GM21717 (cell line): ENCODE measurements around the gene SDR42E2.
A peak's percentile ranks its signal among the peaks of the same experiment; 100 is the strongest.
"Not testable (repeated sequence)": the region's sequence is repeated elsewhere in the genome, so short reads cannot be mapped to it uniquely, and the experiment has no call there.

Experiments
- ATAC-seq: cut with Tn5 transposase; IDR thresholded peaks from one replicate; pipeline ENCODE4 v1.9.1; 2021; ENCODE audit warnings: mild to moderate bottlenecking, moderate library complexity; ENCODE audit not compliant: unreplicated experiment

Gene SDR42E2

DNA sequence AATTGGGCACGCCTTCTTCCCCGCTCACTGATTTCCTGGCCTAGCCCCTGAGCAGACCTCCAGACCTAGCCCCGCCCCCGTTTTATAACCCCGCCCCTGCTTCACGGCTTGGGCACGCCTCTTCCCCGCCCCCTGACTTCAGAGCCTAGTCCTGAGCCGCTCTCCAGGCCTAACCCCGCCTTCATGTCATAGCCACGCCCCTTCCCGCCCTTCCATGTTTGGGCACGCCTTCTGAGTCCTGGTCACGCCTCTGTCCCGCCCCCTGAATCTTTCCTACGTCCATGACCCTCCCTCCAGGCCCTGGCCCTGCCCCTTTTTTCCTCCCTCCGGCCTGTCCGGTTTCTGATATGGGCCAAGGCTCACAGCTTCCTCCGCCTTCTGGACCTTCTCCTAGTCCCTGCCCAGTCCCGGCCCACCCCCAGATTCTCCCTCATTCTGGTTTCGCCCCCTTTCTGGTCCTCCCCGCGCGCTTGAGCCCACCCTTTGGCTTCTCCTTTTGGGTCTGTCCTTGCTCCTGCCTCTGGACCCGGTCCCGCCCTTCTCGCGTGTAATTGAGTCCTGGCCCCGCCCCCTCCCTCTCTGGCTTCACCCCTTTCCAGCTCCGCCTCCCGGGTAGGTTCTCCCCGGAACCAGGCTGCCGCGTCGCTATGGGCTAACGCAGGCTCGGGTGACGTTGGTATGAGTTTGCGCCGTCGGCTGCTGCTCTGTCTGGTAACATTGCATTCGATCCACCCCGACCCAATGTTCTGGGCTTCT, 28.6 kb downstream of the SDR42E2 start:
- ATAC-seq: peak; percentile 37

DNA sequence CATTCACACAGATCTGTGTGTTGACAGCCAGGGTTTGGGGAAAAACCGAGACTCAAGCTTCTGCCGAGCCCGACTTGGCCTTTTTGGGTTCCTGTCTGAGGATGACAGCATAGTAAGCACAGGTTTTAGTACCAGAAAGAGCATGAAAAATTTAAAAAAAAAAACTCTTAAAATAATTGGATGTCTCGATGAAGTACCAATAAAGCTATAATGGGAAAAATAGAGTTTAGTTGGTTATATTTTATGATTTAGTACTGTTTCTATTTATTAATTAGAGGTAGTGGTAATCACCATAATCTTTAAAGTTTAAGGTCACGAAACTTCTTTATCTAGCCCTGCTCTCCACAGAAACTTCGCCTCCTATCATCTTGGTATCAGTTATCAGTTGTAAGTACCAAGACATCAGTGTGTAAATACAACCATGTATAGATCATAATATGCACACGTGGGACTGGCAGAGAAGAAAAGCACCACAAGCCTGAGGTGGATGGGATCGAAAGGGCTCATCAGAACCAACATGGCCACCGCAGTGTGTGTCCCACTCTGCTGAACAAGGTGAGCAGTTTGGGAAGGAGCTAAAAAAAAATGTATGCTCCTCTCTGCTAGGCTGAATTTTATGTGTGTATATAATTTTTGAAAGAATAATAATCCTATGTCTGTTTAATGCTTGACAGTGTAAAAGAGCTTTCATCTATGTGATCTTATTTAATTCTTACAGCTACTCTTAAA, 29.4 kb downstream of the SDR42E2 start:
- no peak for ATAC-seq

DNA sequence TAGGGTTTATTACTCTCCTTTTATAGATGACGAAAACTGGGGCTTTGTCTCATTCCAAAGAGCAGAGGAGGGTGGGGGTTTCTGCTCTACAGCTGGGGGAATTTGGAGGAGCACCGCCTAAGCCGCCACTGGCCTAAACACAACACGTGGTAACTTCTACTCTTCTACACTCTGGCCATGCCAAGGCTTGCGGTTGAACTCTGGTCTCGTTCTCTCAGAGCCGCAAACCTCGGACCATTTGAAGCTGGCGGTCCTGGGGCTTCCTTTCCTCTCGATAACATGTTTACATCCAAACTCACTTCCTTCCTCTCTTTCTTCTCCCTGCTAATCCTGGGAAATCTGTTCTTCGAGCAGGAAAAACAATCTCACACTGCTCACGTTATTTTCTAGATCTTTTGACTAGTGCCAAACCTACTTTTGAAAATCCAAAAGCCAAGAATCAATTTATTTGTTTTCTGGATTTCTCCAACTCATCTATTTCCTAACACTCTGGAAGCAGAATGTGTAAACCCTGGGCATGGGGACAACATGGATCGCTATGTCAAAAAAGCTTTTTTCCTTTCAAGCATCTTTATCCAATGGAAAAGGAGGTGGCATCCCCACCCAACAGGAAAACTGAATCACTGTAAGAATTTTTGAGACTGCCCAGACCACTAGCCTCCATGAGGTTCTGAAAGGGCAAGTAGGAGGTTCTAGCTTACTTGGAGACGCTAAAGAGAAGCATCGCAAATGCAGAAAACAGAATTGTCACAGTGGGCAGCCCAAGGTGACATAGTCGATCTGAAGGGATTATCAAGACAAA, 30.2 kb downstream of the SDR42E2 start:
- ATAC-seq: peak; percentile 18

DNA sequence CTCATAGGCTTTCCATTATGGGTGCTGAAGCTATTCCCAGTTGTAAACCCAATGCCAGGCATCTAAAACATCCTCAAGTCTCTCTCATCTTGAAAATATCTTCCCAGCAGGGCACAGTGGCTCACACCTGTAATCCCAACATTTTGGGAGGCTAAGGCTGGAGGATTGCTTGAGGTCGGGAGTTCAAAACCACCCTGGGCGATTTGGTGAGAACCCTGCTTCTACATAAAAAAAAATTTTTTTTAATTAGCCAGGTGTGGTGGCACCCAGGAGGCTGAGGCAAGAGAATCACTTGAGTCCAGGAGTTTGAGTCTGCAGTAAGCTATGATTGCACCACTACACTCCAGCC, 30.7 kb downstream of the SDR42E2 start:
- ATAC-seq: no peak

DNA sequence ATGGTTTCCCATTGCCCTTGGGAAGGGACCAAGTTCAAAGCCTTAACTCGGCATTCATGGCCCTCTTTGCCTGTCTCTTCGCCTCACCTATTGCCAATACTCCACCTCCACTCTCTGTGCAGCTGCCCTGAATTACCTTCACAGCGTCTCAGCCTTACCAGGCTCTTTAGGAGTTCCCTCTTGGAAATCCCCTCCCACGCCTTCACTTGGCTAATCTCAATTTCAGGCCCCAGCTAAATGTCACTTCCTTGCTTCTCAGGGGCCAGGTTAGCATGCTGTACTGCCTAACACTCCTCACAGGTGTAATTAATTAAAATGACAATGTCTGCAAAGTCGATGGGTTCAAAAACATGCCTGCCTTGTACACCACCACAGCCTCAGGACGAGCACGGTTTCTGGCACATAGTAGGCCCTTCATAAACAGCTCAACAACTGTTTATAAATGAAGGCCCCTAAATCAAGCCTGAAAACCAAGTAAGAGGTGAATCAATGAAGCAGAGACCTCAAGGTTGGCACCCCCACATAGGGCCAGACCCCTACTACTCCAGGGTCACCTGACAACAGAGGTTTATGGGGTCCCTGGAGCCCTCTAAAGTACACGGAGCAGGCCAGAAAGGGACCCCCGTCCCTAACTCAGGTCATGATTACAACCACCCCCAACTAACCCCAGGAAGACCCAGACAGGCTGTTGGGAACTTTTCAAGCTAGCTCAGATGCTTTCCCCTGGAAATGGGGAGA, 32.6 kb downstream of the SDR42E2 start:
- ATAC-seq: no peak

DNA sequence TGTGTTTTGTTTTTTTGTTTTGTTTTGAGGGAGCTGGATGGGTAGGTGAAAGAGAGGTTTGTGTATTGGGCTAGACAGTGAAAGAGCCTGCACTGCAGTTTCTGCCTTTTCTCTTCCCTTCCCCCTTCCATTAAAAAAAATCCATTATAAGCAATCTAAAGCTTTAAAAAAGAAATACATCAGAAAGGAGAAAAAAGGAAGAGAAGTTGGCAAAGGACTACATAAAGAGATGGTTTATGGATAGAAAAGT, 33.1 kb downstream of the SDR42E2 start:
- no peak for ATAC-seq

DNA sequence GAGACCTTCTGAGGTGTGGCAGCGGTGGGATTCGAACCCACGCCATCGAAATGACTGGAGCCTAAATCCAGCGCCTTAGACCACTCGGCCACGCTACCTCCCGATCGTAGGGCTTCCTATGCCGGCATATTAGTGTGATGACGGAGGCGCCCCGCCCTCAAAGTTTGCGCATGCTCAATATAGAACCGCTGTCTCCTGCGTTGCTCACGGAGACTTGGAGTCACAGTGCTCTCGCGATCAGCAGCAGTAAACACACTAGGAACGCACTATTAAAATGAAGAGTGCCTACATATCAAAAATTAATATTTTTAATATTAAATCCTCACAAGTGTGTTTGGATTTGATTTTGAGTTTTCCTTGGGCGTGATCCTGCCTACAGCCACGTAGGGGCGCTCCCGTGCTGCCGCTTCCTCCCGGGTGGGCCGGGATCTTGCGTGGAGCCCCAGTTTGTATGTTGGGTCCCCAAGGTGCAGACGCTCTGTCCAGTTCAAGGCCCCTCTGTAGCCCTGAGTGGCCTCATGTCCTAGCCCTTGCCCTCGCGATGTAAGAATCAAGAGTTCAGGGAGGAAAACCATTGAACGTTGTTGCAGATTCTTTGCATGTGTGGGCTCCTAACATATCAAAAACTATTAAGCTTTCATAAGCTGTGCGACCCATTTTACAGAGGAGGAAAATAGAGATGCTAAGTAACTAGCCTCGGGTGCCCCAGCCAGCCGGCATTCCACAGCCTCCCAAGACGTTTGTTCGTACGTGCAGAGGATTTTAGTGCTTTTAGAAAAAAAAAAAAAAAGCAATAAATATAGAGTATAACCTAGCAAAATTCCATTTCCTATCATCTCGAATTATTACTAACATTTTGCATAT, 33.6 kb downstream of the SDR42E2 start:
- ATAC-seq: peak; percentile 27

DNA sequence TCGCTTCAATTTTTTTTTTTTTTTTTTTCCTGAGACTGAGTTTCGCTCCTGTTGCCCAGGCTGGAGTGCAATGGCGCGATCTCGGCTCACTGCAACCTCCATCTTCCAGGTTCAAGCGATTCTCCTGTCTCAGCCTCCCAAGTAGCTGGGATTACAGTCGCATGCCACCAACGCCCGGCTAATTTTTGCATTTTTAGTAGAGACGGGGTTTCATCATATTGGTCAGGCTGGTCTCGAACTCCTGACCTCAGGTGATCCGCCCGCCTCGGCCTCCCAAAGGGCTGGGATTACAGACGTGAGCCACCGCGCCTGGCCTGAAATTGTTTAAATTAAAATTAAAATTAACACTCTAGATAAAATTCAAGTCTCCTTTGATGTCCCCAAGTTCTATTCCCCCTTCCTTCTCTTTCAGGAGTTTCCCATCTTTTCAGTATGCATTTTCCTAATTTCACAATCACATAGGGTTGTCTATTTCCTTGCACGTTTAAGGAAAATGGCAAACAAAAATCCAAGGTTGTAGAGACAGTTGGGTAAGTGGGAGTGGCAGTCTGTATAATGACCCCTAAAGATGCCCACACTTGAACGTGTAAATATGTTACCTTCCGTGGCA, 34.4 kb downstream of the SDR42E2 start:
- ATAC-seq: not testable (repeated sequence)

DNA sequence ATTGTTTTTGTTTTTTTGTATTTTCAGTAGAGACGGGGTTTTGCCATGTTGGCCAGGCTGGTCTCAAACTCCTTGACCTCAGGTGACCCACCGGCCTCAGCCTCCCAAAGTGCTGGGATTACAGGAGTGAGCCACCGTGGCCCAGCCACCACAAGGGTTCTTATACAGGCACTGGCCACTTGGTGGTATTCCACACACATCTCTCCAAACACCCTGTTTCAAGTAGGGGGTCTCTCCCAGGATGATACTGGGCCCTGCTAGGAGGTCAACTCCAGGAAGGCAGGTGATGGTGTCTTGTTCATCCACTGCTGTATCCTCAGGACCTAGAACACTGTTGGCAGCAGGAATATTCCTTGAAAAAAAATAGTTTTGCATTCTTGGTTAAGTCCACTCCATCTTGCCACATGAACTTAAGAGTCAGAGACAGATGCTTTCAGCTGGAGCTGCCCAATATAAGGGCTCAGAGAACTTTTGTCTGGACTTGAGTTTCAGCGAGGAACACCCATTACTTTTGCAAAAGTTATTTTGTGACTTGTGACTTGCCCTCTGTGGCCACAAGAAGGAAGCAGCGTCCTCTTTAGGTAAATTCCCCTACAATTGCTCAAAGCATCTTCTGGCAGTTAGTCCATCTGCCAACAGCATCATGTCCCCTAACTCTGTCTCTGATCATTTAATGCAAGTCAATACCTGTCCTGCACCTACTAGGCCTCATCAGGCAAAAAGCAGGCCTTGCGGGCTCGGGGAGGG, 36.4 kb downstream of the SDR42E2 start:
- no peak for ATAC-seq

DNA sequence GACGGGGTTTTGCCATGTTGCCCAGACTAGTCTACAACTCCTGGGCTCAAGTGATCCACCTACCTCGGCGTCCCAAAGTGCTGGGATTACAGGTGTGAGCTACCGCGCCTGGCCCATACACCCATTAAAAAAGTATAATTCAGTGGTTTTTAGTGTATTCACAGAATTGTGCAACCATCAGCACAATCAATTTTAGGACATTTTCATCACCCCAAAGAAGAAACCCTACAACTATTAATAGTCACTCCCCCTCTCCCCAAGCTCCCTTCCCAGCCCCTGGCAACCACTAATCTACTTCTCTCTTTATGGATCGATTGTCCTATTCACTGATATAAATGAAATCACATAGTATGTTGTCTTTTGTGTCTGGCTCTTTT, 39.9 kb downstream of the SDR42E2 start:
- no peak for ATAC-seq

DNA sequence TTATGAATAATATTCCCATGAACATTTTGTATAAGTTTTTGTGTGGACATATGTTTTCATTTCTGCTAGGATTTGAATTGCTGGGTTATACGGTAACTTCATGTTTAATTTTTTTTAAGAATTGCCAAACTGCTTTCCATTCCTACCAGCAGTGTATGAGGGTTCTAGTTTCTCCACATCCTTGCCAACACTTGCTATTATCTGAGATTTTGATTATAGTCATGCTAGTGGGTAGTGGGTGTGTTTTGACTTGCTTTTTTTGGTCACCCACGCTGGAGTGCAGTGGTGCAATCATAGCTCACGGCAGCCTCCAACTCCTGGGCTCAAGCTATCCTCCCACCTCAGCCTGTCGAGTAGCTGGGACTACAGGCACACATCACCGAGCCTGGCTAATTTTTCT, 40.8 kb downstream of the SDR42E2 start:
- no peak for ATAC-seq

DNA sequence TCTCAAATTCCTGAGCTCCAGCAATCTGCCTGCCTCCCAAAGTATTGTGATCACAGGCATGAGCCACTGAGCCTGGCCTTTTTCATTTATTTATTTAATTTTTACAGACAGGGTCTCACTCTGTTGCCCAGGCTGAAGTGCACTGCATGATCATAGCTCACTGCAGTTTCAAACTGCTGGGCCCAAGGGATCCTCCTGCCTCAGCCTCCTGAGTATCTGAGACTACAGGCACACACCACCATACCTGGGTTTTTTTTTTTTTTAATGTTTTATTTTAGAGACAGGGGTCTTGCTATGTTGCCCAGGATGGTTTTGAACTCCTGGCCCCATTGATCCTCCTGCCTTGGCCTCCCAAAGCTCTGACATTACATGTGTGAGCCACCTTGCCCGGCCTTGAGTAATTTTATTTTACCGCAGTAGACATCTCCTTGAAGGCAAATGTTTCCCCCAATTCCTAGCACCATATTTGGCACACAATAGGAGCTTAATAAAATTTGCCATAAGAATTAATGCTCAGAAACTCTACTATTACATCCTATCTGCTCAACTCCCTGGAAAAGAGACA, 41.9 kb downstream of the SDR42E2 start:
- no peak for ATAC-seq

DNA sequence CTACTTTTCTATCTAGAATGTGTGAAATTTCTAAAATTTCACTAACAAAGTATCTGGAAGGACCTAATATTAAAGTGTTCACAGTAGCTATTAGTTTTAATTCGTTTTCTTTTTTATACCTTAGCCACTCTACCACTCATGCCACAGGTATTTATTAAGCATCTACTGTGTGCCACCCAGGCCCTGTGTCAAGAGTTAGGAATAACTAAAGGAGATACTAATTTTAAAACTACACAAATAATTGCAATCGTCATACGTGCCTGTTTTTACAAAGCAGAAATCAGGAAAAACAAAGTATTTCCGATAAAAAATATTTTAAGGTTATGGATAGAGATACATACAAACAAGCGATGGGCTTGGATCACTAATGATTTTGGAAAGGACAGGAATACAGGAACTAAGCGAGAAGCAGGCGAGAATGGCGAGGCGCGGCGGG, 43.3 kb downstream of the SDR42E2 start:
- ATAC-seq: no peak

DNA sequence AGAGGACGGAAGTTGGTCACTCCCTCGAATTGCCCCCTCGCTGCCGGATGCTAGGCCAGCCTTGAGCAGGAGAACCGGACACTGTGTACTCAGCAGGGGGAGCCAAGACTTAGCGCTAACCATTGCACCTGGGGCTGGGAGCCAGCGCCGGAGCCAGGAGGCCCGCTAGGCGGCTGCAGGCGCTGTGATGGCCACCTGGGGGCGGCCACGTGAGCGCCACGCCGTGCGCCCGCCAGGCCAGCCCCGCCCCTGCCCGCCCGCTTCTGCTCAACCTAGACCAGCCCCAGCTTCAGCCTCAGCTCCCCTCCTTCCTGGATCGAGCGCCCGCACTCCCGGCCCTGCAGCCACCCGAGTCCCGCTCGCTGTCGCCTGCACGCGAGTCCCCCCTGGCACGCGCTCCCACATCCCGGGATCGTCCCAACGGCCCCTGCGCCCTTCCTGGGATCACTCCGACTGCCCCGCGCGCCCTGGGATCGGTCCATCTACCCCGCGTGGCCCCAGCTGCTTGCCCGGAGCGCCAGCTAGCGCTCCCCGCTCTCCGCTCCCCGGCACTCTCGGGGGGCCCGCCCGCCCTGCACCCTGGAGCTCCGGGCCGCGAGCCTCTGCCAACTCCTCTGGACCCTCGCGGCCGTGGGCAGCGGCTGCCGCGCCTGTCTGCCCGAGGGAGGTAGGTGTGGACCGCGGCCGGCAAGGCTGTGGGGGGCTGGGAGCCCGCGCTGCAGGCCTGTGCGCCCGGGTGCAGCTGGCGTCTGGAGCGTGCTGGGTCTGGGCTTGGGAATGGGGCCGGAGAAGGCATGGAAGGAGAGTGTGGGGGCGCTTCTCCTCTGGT, 43.9 kb downstream of the SDR42E2 start, which contains the start of gene EEF2K:
TSS of gene EEF2K (plus strand) at position 266 of the 829 bp plus-strand sequence. CDS start 19,452 bp downstream, outside the sequence.
- peak; percentile 71 for ATAC-seq

DNA sequence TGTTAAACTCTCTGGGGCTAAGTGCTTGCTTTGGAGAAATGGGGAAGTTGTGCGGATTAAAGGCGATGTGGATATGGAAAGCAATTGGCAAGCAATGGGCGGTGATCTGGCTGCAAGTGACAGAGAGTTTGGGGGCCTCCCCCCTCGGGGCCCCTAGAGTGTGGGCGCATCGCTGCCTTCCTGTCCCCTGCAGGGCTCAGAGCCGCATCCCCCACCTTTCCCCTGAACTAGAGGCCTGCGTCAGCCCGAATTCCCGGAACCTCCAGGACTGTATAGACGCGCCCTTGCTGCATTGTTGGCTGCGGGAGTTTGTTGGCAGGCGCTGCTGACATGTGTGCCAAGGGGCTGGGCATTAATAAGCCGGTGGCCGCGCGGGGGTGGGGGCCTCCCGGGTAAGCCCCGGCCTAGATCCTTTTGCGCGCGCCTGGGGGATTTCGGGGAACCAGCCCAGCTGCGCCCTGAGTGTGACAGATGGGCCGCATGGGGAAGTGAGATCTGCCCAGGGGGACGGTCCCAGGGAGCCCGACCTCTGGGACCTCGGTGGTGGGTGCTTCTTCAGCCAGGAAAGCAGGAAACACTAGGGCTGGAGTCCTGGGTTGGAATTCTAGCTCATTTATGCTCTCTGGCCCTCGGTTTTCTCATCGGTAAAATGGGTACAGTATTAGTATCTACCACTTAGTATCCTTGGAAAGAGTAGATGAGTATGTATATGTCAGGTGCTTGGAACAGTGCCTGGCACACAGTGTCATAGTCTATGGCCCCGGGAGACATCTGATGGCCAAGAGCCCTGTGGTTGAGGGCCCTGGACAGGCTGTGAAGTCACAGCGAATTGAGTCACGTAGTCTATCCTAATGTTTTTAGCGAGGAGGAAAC, 44.8 kb downstream of the SDR42E2 start:
- ATAC-seq: peak; percentile 55

DNA sequence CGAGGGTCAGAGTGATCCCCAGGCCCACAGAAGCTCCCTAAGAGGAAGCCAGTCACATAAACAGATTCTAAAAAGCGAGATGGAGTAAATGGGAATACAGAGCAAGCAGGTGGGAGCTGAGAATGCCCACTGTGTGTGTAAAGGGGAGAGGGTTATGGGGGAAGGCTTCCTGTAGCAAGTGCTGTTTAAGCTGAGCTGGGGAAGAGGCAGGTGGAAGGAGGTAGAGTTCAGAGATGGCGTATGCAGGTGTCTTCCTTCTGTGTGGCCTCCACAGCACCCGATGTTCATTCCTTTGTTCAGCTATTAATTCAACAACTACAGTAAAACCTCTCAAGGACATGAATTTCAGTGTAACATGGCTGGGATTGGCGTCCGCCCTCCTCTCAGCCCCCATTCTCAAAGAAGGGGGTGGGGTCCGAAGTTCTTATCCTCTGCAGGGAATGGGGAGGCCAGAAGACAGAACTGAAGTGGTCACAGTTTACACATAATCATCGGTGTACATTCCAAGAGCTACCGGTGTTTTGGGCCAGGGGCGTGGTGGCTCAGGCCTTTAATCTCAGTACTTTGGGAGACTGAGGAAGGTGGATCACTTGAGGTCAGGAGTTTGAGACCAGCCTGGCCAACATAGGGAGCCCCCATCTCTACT, 45.5 kb downstream of the SDR42E2 start:
- ATAC-seq: no peak
